HG02588 (cell line): ENCODE results near the gene AVL9.
"Not testable (repeated sequence)": the region's sequence is repeated elsewhere in the genome, so short reads cannot be mapped to it uniquely, and the experiment has no call there.

Source experiments
- ATAC-seq: cut with Tn5 transposase; IDR thresholded peaks from one replicate; pipeline ENCODE4 v1.9.1; 2021; ENCODE audit warnings: mild to moderate bottlenecking, moderate library complexity; ENCODE audit not compliant: unreplicated experiment

Gene AVL9

GRCh38 chr7:32586291-32587221 is 91.3 kb downstream of the AVL9 start:
- ATAC-seq, result no peak

GRCh38 chr7:32587411-32587948 is 92.2 kb downstream of the AVL9 start:
- no peak for ATAC-seq

- ATAC-seq, result no peak
These were observed 93.4 kb downstream of the AVL9 start for GRCh38 chr7:32588657-32589056.

GRCh38 chr7:32591938-32592337 is 96.6 kb downstream of the AVL9 start:
- ATAC-seq, result no peak

- ATAC-seq, result no peak
These were observed 97.4 kb downstream of the AVL9 start for GRCh38 chr7:32592701-32593100.

- ATAC-seq, result no peak
These were observed 99.7 kb downstream of the AVL9 start for GRCh38 chr7:32594965-32595490.

- not testable (repeated sequence) for ATAC-seq
These were observed 105.9 kb downstream of the AVL9 start for GRCh38 chr7:32601196-32601595.

DNA sequence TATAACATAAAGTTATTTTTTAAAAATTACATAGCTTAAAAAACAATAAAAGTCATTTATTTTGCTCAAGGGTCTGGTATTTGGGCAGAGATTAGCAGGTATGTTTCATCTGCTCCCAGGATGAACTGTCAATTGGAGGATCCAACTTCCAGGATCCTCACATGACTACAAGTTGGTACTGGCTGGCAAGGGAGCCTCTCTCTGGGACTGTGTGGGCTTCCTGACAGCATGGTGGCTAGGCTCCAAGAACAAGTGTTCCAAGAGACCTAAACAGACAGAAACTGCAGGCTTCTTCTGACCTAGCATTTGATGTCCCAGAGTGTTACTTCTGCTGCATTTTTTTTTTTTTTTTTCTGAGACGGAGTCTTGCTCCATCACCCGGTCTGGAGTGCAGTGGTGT is 107.2 kb downstream of the AVL9 start:
- no peak for ATAC-seq

DNA sequence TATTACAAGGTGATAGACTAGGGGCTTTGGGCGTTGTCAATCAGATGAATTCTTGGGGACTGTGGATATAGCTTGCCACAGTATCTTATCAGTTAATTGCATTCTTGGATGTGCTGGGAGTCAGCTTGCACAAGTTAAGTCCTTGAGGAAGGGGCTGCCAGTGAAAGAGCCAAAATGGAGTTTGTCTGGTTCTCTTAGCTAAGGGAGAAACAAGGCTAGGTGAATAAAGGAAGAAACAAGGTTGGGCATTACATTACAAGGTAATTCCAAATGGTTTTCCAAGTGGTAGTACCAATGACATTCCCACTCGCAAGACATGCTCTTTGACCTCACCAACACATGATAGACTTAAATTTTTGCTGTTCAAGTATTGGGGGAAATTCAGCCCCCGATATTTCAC is 108.2 kb downstream of the AVL9 start:
- ATAC-seq, result not testable (repeated sequence)

- not testable (repeated sequence) for ATAC-seq
These were observed 108.8 kb downstream of the AVL9 start for GRCh38 chr7:32604047-32604446.

GRCh38 chr7:32605032-32605431 is 109.7 kb downstream of the AVL9 start:
- no peak for ATAC-seq

- ATAC-seq, result no peak
These were observed 114.2 kb downstream of the AVL9 start for GRCh38 chr7:32609463-32609862.

DNA sequence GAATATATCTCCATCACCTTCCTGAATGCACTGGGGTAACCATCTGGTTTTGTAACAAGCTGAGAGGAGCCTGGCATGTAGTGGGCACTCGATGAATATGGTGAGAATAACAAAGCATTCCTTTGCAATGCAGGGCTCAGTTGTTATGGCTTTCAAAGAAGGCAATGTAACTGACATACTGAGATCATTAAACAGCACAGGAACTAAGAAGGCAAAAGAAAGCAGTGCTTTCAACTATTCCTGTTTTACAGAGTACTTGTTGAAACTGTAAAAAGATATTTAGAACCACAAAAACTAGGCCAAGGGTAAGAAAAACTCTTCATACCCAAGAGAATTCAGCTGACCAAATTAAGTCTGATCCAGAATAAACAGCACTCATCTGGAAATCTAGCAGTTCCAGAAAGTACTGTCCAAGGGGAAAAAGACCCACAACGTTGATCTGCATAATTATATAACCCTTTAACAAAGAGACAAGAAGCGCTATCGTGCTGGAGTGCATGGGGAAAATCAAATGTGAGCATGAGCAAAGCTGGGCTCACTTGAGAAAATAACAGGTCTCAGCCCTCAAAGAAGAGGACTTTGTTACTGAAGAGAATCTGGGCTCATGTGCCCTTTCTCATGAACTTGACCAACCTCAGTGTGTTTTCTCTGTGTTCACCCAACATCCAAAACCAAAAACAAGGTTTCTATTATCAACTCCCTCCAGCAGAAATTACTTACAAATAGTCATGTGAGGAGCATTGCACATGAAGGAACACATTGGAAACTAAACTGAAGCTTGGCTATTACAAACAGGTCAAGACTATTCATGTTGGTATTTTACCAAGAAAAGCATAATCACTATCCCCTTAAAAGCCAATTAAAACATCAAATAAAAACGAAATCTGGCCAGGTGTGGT is 116.2 kb downstream of the AVL9 start:
- ATAC-seq, result no peak

DNA sequence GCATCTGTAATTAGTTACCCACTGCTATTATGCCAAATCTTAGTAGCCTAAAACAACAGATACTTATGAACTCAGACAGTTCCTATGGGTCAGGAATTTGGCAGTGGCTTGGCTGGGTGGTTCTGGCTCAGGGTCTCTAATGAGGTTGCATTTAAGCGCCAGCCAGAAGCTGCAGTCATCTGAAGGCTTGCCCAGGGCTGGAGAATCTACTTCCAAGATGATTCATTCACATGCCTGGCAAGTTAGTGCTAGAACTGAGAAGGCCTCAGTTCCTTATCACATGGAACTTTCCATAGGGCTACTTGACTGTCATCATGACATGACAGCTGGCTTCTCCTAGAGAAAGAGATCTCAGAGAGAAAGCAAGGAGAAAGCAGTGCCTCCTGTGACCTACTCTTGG is 121.3 kb downstream of the AVL9 start:
- no peak for ATAC-seq

DNA sequence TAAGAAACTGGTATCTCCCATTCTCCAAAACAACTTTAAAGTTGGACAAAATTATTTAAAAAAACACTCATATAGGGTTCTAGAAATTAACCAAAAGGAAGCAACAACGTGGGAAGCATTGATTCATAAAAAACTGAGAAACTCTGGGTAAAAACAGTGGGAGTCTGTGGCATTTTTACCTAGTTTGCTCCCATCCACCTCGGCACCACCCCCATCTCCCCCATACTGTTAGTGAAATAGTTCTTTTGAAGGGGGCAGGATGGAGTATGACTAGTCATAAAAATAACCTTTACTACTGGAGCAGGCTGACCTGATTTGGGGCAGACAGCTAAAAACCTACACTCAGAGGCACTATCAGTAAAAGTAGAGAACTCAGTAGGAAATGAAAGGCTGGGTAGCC is 123.2 kb downstream of the AVL9 start:
- no peak for ATAC-seq

DNA sequence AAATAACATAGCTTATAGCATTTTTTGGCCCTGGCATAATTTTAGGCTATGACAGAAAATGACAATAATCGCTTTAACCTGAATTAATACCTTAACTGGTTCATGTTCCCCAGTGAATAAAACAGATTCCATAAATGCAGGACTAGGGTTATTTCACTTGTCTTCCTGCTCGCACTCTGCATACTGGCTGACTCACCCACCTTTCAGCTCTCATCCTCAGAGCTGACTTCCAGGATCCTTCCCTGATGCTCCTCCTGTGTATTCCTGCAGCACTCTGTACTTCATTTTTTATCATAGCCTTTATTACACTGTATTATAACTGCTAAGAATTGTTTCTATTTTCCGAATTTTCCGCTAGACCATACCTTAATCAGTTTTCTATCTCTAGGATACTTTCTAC is 123.7 kb downstream of the AVL9 start:
- no peak for ATAC-seq

DNA sequence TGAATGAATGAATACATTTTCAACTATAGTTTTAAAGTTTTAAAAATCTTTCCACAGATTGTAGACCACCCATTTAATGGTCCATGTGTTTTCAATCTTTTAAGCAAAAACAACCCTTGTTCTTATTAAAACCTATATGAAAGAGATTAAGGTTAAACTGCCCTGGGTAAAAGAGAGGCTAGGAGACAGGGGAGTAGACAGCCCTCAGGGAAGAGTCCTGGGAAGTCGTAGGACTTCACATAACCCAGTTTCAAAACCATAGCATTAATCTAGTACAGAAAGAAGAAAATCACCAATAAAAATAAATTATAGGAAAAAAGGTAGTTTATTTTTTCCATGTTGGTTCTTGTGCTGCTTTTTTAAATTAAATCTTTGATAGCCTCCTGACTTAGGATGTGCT is 124.1 kb downstream of the AVL9 start:
- ATAC-seq, result not testable (repeated sequence)

GRCh38 chr7:32631021-32631420 is 135.7 kb downstream of the AVL9 start:
- ATAC-seq, result no peak

- not testable (repeated sequence) for ATAC-seq
These were observed 136.6 kb downstream of the AVL9 start for GRCh38 chr7:32631590-32632497.

DNA sequence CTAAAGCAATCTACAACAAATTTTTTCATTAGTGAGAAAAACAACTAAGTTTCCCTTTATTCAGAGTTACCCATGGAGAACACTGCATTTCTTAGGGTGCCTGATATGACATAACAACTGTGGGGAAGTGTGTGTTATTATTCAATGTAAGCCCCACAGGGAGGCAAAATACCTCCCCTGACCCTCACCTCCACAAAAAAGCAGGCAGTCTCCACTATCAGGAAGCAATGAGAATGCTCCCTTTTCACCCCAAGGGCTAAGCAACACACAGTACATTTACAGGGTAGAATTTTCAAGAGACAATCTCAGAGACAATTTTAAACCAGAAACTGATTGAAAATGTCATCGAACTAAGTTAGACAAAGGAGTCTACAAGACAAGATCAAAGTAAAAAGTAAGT is 138.2 kb downstream of the AVL9 start:
- ATAC-seq, result not testable (repeated sequence)
